ENCODE data around the gene PPP1R3F.

PPP1R3F gene

DNA sequence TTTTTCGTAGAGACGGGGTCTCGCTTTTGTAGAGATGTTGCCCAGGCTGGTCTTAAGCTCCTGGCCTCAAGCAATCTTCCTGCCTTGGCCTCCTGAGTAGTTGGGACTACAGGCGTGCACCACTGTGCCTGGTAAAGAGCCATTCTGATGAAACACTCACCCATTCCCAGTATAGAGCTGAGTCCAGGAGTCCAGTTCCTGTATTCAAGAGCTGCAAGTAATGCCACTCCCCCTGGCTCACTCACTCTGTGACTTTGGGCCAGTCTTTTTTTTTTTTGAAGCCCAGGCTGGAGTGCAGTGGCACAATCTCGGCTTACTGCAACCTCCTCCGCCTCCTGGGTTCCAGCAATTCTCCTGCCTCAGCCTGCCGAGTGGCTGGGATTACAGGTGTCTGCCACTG, 30.9 kb upstream of the PPP1R3F start:
- H3K4me2 ChIP-seq (ENCODE audit: low read length), result no peak overlapping the region
- H3K27ac ChIP-seq, result no peak overlapping the region
- no peak overlapping the region for H2AFZ ChIP-seq
- no peaks in the 10 kb centered on the region for H3K9me3 ChIP-seq (ENCODE audit: control insufficient read depth, low read length)
- TF ChIP-seq, protein P1, sequence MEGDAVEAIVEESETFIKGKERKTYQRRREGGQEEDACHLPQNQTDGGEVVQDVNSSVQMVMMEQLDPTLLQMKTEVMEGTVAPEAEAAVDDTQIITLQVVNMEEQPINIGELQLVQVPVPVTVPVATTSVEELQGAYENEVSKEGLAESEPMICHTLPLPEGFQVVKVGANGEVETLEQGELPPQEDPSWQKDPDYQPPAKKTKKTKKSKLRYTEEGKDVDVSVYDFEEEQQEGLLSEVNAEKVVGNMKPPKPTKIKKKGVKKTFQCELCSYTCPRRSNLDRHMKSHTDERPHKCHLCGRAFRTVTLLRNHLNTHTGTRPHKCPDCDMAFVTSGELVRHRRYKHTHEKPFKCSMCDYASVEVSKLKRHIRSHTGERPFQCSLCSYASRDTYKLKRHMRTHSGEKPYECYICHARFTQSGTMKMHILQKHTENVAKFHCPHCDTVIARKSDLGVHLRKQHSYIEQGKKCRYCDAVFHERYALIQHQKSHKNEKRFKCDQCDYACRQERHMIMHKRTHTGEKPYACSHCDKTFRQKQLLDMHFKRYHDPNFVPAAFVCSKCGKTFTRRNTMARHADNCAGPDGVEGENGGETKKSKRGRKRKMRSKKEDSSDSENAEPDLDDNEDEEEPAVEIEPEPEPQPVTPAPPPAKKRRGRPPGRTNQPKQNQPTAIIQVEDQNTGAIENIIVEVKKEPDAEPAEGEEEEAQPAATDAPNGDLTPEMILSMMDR (IDR thresholded peaks at IDR 0.05), result no peak
- H3K4me1 ChIP-seq, result no peaks in the 10 kb centered on the region
- H3K79me2 ChIP-seq, result no peaks in the 10 kb centered on the region
- no peak overlapping the region for H3K9ac ChIP-seq
- H3K4me3 ChIP-seq (ENCODE audit: low read depth, low read length), result no peak overlapping the region
- H3K36me3 ChIP-seq (ENCODE audit: control insufficient read depth, insufficient read depth, low read length), result no peaks in the 10 kb centered on the region
- H3K27me3 ChIP-seq (ENCODE audit: control insufficient read depth, insufficient read depth, low read length), result no peaks in the 10 kb centered on the region

- Histone ChIP-seq H3K9ac (no peak overlapping the region), H3K4me1 (no peaks in the 10 kb centered on the region), H3K79me2 (no peaks in the 10 kb centered on the region), H3K27me3 (ENCODE audit: control insufficient read depth, insufficient read depth, low read length) (no peaks in the 10 kb centered on the region), H3K4me2 (ENCODE audit: low read length) (no peak overlapping the region), H3K36me3 (ENCODE audit: control insufficient read depth, insufficient read depth, low read length) (no peaks in the 10 kb centered on the region), H2AFZ (no peak overlapping the region), H3K4me3 (ENCODE audit: low read depth, low read length) (no peak overlapping the region), H3K9me3 (ENCODE audit: control insufficient read depth, low read length) (no peaks in the 10 kb centered on the region), H3K27ac (no peak overlapping the region)
- TF ChIP-seq, protein P1 (IDR thresholded peaks at IDR 0.05), result no peak
Observed at GRCh38 chrX:49242545-49243066, 27.0 kb upstream of the PPP1R3F start.

DNA sequence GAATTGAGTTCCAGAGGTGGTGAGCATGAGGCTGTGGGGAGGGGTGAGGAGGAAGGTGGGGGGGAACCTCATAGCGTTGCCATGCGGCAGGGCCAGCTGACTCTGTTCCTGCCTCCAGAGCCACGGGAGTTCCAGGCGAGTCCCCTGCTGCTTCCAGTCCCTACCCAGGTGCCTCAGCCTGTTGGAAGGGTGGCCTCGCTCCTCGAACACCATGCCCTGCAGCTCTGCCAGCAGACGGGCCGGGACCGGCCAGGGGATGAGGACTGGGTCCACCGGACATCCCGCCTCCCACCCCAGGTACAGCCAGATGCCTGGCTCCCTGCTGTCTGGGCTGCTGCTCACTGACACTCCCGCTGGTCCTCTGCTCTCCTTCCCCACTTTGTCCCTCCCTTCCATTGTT, 26.4 kb upstream of the PPP1R3F start:
- no peaks in the 10 kb centered on the region for H3K79me2 ChIP-seq
- no peak overlapping the region for H2AFZ ChIP-seq
- no peak overlapping the region for H3K27ac ChIP-seq
- no peak overlapping the region for H3K4me3 ChIP-seq (ENCODE audit: low read depth, low read length)
- H3K4me2 ChIP-seq (ENCODE audit: low read length), result no peak overlapping the region
- no peak overlapping the region for H3K9ac ChIP-seq
- no peaks in the 10 kb centered on the region for H3K36me3 ChIP-seq (ENCODE audit: control insufficient read depth, insufficient read depth, low read length)
- no peaks in the 10 kb centered on the region for H3K9me3 ChIP-seq (ENCODE audit: control insufficient read depth, low read length)
- no peaks in the 10 kb centered on the region for H3K27me3 ChIP-seq (ENCODE audit: control insufficient read depth, insufficient read depth, low read length)
- TF ChIP-seq, protein P1 (IDR thresholded peaks at IDR 0.05), result no peak
- no peaks in the 10 kb centered on the region for H3K4me1 ChIP-seq

GRCh38 chrX:49244207-49244606, 25.4 kb upstream of the PPP1R3F start:
- no peak overlapping the region for H3K4me2 ChIP-seq (ENCODE audit: low read length)
- H3K27me3 ChIP-seq (ENCODE audit: control insufficient read depth, insufficient read depth, low read length), result no peaks in the 10 kb centered on the region
- H3K27ac ChIP-seq, result no peak overlapping the region
- H3K9ac ChIP-seq, result no peak overlapping the region
- H3K4me3 ChIP-seq (ENCODE audit: low read depth, low read length), result no peak overlapping the region
- no peaks in the 10 kb centered on the region for H3K79me2 ChIP-seq
- TF ChIP-seq, protein P1 (IDR thresholded peaks at IDR 0.05), result no peak
- H3K36me3 ChIP-seq (ENCODE audit: control insufficient read depth, insufficient read depth, low read length), result no peaks in the 10 kb centered on the region
- no peaks in the 10 kb centered on the region for H3K9me3 ChIP-seq (ENCODE audit: control insufficient read depth, low read length)
- H2AFZ ChIP-seq, result no peak overlapping the region
- H3K4me1 ChIP-seq, result no peaks in the 10 kb centered on the region

GRCh38 chrX:49246541-49246940, 23.1 kb upstream of the PPP1R3F start:
- no peaks in the 10 kb centered on the region for H3K36me3 ChIP-seq (ENCODE audit: control insufficient read depth, insufficient read depth, low read length)
- no peak overlapping the region for H3K4me3 ChIP-seq (ENCODE audit: low read depth, low read length)
- no peaks in the 10 kb centered on the region for H3K4me1 ChIP-seq
- TF ChIP-seq, protein P1 (IDR thresholded peaks at IDR 0.05), result no peak
- no peak overlapping the region for H3K4me2 ChIP-seq (ENCODE audit: low read length)
- H3K27ac ChIP-seq, result no peak overlapping the region
- no peaks in the 10 kb centered on the region for H3K9me3 ChIP-seq (ENCODE audit: control insufficient read depth, low read length)
- H3K79me2 ChIP-seq, result no peaks in the 10 kb centered on the region
- no peak overlapping the region for H3K9ac ChIP-seq
- H2AFZ ChIP-seq, result no peak overlapping the region
- no peaks in the 10 kb centered on the region for H3K27me3 ChIP-seq (ENCODE audit: control insufficient read depth, insufficient read depth, low read length)
